ENCODE measurements around the gene SPATA45. TPM values are rescaled to one million over a fixed set of nuclear protein-coding genes. Genes with fewer than 3 reads are reported as not detected.
"Not testable (repeated sequence)": the region's sequence is repeated elsewhere in the genome, so short reads cannot be mapped to it uniquely, and the experiment has no call there.

Gene SPATA45
- total RNA-seq, 5 donors from 2014 or later (not counting 1 experiment from before 2014, with no cell fraction given), result 0.57 TPM; not detected in 4

- POLR2A ChIA-PET, result interaction anchor here (0.6 to 0.7 kb wide), 3 partner anchors 64 to 1433 kb away, joined by 3 to 9 read pairs (median 6); no protein-coding TSS in a partner anchor
Measured at GRCh38 chr1:212858461-212859265, 11.2 kb upstream of the SPATA45 start.

GRCh38 chr1:212857992-212858460 lies 10.6 kb upstream of the SPATA45 start, which contains the start of gene FLVCR1:
TSS of gene FLVCR1 (plus strand) at chr1:212858275. CDS start at chr1:212858453, 178 bp downstream.
- DNase-seq (peak; percentile 76 to 93 (median 85)), ATAC-seq (replicated peaks in 1 of 4) (peak; percentile 97 to 99 (median 98))
- Mint-ChIP-seq H3K4me1 (peaks cover 12 to 33% (median 26%) of the 10 kb centered on the region in 3 donors), H3K27me3 (no peaks in the 10 kb centered on the region), H3K4me3 (peak within 1 kb of the TSS in 2 of 3 donors; percentile 97), H3K9me3 (no peaks in the 10 kb centered on the region), H3K27ac (peak within 1 kb of the TSS; percentile 92 to 94), H3K36me3 (peaks cover 10% of the 10 kb centered on the region)
- H3K4me1 ChIP-seq (ENCODE audit: control insufficient read depth in 1 of 2, extremely low read depth in 1 of 2, insufficient read depth in 2 of 2, low read length in 2 of 2), result peaks cover 9 to 27% of the 10 kb centered on the region in 2 experiments
- no peaks in the 10 kb centered on the region for H3K9me3 ChIP-seq
- H3K36me3 ChIP-seq (ENCODE audit: control insufficient read depth in 2 of 2, extremely low read depth in 1 of 2, insufficient read depth in 1 of 2, low read length in 1 of 2), result no peaks in the 10 kb centered on the region
- under 1% methylated on average over 53 of the region's 54 CpGs for WGBS (ENCODE audit: insufficient coverage)
- H3K27ac ChIP-seq (ENCODE audit: low read length), result peak within 1 kb of the TSS; percentile 68
- no peaks in the 10 kb centered on the region for H3K27me3 ChIP-seq (replicated peaks in 1 of 2; ENCODE audit: control insufficient read depth in 2 of 2, extremely low read depth in 1 of 2, insufficient read depth in 2 of 2, low read length in 1 of 2)
- ChIA-PET POLR2A (interaction anchor here (0.6 to 0.7 kb wide), 3 partner anchors 64 to 1434 kb away, joined by 3 to 9 read pairs (median 6); no protein-coding TSS in a partner anchor), CTCF (interaction anchor here in 1 of 2 donors (0.6 kb wide), 2 partner anchors 149 to 256 kb away, joined by 3 read pairs; no protein-coding TSS in a partner anchor)
- peak within 1 kb of the TSS; percentile 77 to 87 for H3K4me3 ChIP-seq (ENCODE audit: control insufficient read depth in 1 of 2, extremely low read depth in 1 of 2, low read length in 1 of 2)

More at GRCh38 chr1:212858461-212859265, 11.2 kb upstream of the SPATA45 start:
- CTCF ChIA-PET, result interaction anchor here in 1 of 2 donors (0.6 kb wide), 1 partner anchor 256 kb away, joined by 3 read pairs; no protein-coding TSS in a partner anchor
- ATAC-seq (replicated peaks in 1 of 4) (peak; percentile 13 to 25 (median 19)), DNase-seq (peak in 15 of 35 experiments; percentile 1 to 44 (median 8))
- Histone ChIP-seq H3K36me3 (ENCODE audit: control insufficient read depth in 2 of 2, extremely low read depth in 1 of 2, insufficient read depth in 1 of 2, low read length in 1 of 2) (no peaks in the 10 kb centered on the region), H3K9me3 (no peaks in the 10 kb centered on the region), H3K27me3 (replicated peaks in 1 of 2; ENCODE audit: control insufficient read depth in 2 of 2, extremely low read depth in 1 of 2, insufficient read depth in 2 of 2, low read length in 1 of 2) (no peaks in the 10 kb centered on the region), H3K4me3 (ENCODE audit: control insufficient read depth in 1 of 2, extremely low read depth in 1 of 2, low read length in 1 of 2) (peak overlapping the region; percentile 77 to 87), H3K4me1 (ENCODE audit: control insufficient read depth in 1 of 2, extremely low read depth in 1 of 2, insufficient read depth in 2 of 2, low read length in 2 of 2) (peaks cover 9 to 27% of the 10 kb centered on the region in 2 experiments), H3K27ac (ENCODE audit: low read length) (peak overlapping the region; percentile 68)
- H3K9me3 Mint-ChIP-seq, result no peaks in the 10 kb centered on the region
- WGBS (ENCODE audit: insufficient coverage), result 11% methylated on average over 54 of the region's 54 CpGs
- H3K4me3 Mint-ChIP-seq, result peak overlapping the region in 2 of 3 donors; percentile 97
- H3K36me3 Mint-ChIP-seq, result peaks cover 8% of the 10 kb centered on the region
- peak overlapping the region; percentile 92 to 94 for H3K27ac Mint-ChIP-seq
- no peaks in the 10 kb centered on the region for H3K27me3 Mint-ChIP-seq
- H3K4me1 Mint-ChIP-seq, result peaks cover 17 to 35% (median 28%) of the 10 kb centered on the region in 3 donors

- WGBS (ENCODE audit: insufficient coverage), result 97% methylated on average over 10 of the region's 16 CpGs
- H3K4me1 Mint-ChIP-seq, result peaks cover 8 to 30% (median 26%) of the 10 kb centered on the region in 3 donors
- H3K27me3 ChIP-seq (replicated peaks in 1 of 2; ENCODE audit: control insufficient read depth in 2 of 2, extremely low read depth in 1 of 2, insufficient read depth in 2 of 2, low read length in 1 of 2), result no peaks in the 10 kb centered on the region
- peak overlapping the region in 2 of 3 donors; percentile 59 to 97 for H3K4me3 Mint-ChIP-seq
- CTCF ChIA-PET, result interaction anchor here (0.6 kb wide), 3 partner anchors 52 to 412 kb away, joined by 3 to 7 read pairs (median 5); no protein-coding TSS in a partner anchor
- no peaks in the 10 kb centered on the region for H3K27me3 Mint-ChIP-seq
- ATAC-seq (replicated peaks in 1 of 4) (no peak), DNase-seq (no peak)
- H3K36me3 Mint-ChIP-seq, result peaks cover 19% of the 10 kb centered on the region
- peaks cover 0 to 2% (median 0%) of the 10 kb centered on the region in 3 donors for H3K9me3 Mint-ChIP-seq
- no peak overlapping the region for H3K27ac Mint-ChIP-seq
- POLR2A ChIA-PET, result interaction anchor here in 1 of 2 donors (0.7 kb wide), 1 partner anchor 90 kb away, joined by 15 read pairs; no protein-coding TSS in a partner anchor
- peak overlapping the region in 1 of 2 donors; percentile 25 for H3K4me3 ChIP-seq (ENCODE audit: control insufficient read depth in 1 of 2, extremely low read depth in 1 of 2, low read length in 1 of 2)
- H3K9me3 ChIP-seq, result no peaks in the 10 kb centered on the region
- no peaks in the 10 kb centered on the region for H3K36me3 ChIP-seq (ENCODE audit: control insufficient read depth in 2 of 2, extremely low read depth in 1 of 2, insufficient read depth in 1 of 2, low read length in 1 of 2)
- H3K27ac ChIP-seq (ENCODE audit: low read length), result no peak overlapping the region
- peaks cover 9 to 27% of the 10 kb centered on the region in 2 experiments for H3K4me1 ChIP-seq (ENCODE audit: control insufficient read depth in 1 of 2, extremely low read depth in 1 of 2, insufficient read depth in 2 of 2, low read length in 2 of 2)
Measured at GRCh38 chr1:212856755-212857154, 9.3 kb upstream of the SPATA45 start.

- H3K36me3 ChIP-seq (ENCODE audit: control insufficient read depth in 2 of 2, extremely low read depth in 1 of 2, insufficient read depth in 1 of 2, low read length in 1 of 2), result no peaks in the 10 kb centered on the region
- ATAC-seq (replicated peaks in 1 of 4) (no peak), DNase-seq (no peak)
- peaks cover 6 to 15% of the 10 kb centered on the region in 2 experiments for H3K4me1 ChIP-seq (ENCODE audit: control insufficient read depth in 1 of 2, extremely low read depth in 1 of 2, insufficient read depth in 2 of 2, low read length in 2 of 2)
- H3K27me3 ChIP-seq (replicated peaks in 1 of 2; ENCODE audit: control insufficient read depth in 2 of 2, extremely low read depth in 1 of 2, insufficient read depth in 2 of 2, low read length in 1 of 2), result no peaks in the 10 kb centered on the region
- H3K9me3 Mint-ChIP-seq, result peaks cover 0 to 2% (median 0%) of the 10 kb centered on the region in 3 donors
- ChIA-PET CTCF (no interaction called here), POLR2A (interaction anchor here in 1 of 2 donors (0.5 kb wide), 1 partner anchor 245 kb away, joined by 4 read pairs; no protein-coding TSS in a partner anchor)
- no peak overlapping the region for H3K4me3 Mint-ChIP-seq
- no peak overlapping the region for H3K27ac Mint-ChIP-seq
- WGBS (ENCODE audit: insufficient coverage), result 100% methylated on average over 1 of the region's 5 CpGs
- peaks cover under 1 to 22% (median 19%) of the 10 kb centered on the region in 3 donors for H3K4me1 Mint-ChIP-seq
- peaks cover 19% of the 10 kb centered on the region for H3K36me3 Mint-ChIP-seq
- H3K27ac ChIP-seq (ENCODE audit: low read length), result no peak overlapping the region
- H3K9me3 ChIP-seq, result no peaks in the 10 kb centered on the region
- no peak overlapping the region for H3K4me3 ChIP-seq (ENCODE audit: control insufficient read depth in 1 of 2, extremely low read depth in 1 of 2, low read length in 1 of 2)
- H3K27me3 Mint-ChIP-seq, result no peaks in the 10 kb centered on the region
Measured at GRCh38 chr1:212853658-212854057, 6.2 kb upstream of the SPATA45 start.

GRCh38 chr1:212852105-212852688 lies 4.7 kb upstream of the SPATA45 start:
- no peaks in the 10 kb centered on the region for H3K9me3 ChIP-seq
- H3K27ac ChIP-seq (ENCODE audit: low read length), result no peak overlapping the region
- peaks cover 0 to 14% (median 11%) of the 10 kb centered on the region in 3 donors for H3K4me1 Mint-ChIP-seq
- peaks cover 19% of the 10 kb centered on the region for H3K36me3 Mint-ChIP-seq
- no peak overlapping the region for H3K4me3 ChIP-seq (ENCODE audit: control insufficient read depth in 1 of 2, extremely low read depth in 1 of 2, low read length in 1 of 2)
- H3K27me3 Mint-ChIP-seq, result no peaks in the 10 kb centered on the region
- H3K4me3 Mint-ChIP-seq, result no peak overlapping the region
- ATAC-seq (replicated peaks in 1 of 4) (no peak), DNase-seq (no peak)
- H3K27ac Mint-ChIP-seq, result no peak overlapping the region
- no peaks in the 10 kb centered on the region for H3K27me3 ChIP-seq (replicated peaks in 1 of 2; ENCODE audit: control insufficient read depth in 2 of 2, extremely low read depth in 1 of 2, insufficient read depth in 2 of 2, low read length in 1 of 2)
- 100% methylated on average over 1 of the region's 5 CpGs for WGBS (ENCODE audit: insufficient coverage)
- no peaks in the 10 kb centered on the region for H3K36me3 ChIP-seq (ENCODE audit: control insufficient read depth in 2 of 2, extremely low read depth in 1 of 2, insufficient read depth in 1 of 2, low read length in 1 of 2)
- H3K4me1 ChIP-seq (ENCODE audit: control insufficient read depth in 1 of 2, extremely low read depth in 1 of 2, insufficient read depth in 2 of 2, low read length in 2 of 2), result peaks cover 3 to 8% of the 10 kb centered on the region in 2 experiments
- peaks cover 0 to 2% (median 0%) of the 10 kb centered on the region in 3 donors for H3K9me3 Mint-ChIP-seq
- ChIA-PET CTCF (no interaction called here), POLR2A (no interaction called here)

- H3K4me3 Mint-ChIP-seq; ATAC-seq (replicated peaks in 1 of 4); H3K4me3 ChIP-seq (ENCODE audit: control insufficient read depth in 1 of 2, extremely low read depth in 1 of 2, low read length in 1 of 2); DNase-seq; H3K36me3 Mint-ChIP-seq; H3K27ac ChIP-seq (ENCODE audit: low read length); POLR2A ChIA-PET; H3K4me1 Mint-ChIP-seq; H3K9me3 ChIP-seq; H3K4me1 ChIP-seq (ENCODE audit: control insufficient read depth in 1 of 2, extremely low read depth in 1 of 2, insufficient read depth in 2 of 2, low read length in 2 of 2); H3K27ac Mint-ChIP-seq; H3K27me3 ChIP-seq (replicated peaks in 1 of 2; ENCODE audit: control insufficient read depth in 2 of 2, extremely low read depth in 1 of 2, insufficient read depth in 2 of 2, low read length in 1 of 2); CTCF ChIA-PET; H3K9me3 Mint-ChIP-seq; H3K36me3 ChIP-seq (ENCODE audit: control insufficient read depth in 2 of 2, extremely low read depth in 1 of 2, insufficient read depth in 1 of 2, low read length in 1 of 2); H3K27me3 Mint-ChIP-seq: not testable (repeated sequence)
- 100% methylated on average over 1 of the region's 3 CpGs for WGBS (ENCODE audit: insufficient coverage)
Measured at GRCh38 chr1:212844521-212844920, 2.9 kb downstream of the SPATA45 start.

Measured in T-cell (primary cell).